GM18511 (cell line): ENCODE data around the gene GJC1.
"Not testable (repeated sequence)": the region's sequence is repeated elsewhere in the genome, so short reads cannot be mapped to it uniquely, and the experiment has no call there.

Source experiments
- ATAC-seq: cut with Tn5 transposase; IDR thresholded peaks from one replicate; pipeline ENCODE4 v1.9.1; 2021; ENCODE audit warnings: mild to moderate bottlenecking, moderate library complexity; ENCODE audit not compliant: unreplicated experiment

GJC1 gene

DNA sequence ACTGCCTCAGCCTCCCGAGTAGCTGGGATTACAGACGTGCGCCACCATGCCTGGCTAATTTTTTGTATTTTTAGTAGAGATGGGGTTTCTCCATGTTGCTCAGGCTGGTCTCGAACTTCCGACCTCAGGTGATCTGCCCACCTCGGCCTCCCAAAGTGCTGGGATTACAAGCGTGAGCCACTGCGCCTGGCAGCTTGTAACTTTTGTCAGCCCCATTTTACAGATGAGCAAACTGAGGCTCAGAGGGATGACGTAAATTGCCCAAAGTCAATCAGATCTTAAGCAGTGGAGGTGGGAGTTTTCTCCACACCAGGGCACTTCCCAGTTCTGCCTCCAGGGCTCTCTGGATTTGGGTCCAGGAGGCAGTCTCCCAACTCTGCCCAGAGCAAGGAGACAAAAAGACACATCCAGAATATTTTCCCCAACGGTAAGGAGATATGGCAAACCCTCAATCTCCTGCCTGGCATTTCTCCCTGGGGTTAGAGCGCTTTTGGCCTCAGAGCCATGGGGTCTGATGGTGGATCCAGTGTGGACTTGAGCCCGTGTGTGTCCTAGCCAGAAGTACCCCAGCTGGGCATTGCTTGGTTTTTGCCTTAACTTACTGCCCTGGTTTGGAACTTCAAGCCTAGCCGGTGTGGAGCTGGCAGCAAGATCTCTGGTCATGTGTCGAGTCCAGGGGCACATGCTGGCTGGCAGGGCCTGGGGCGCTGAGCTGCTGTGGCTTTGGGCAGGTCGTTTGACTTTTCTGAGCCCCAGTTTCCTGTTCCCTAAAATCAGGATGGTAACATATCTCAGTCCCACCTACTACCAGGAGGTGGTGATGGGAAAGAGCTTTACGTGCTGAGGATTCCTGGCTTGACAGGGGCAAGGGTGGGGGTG is 67.9 kb downstream of the GJC1 start:
- ATAC-seq: no peak

DNA sequence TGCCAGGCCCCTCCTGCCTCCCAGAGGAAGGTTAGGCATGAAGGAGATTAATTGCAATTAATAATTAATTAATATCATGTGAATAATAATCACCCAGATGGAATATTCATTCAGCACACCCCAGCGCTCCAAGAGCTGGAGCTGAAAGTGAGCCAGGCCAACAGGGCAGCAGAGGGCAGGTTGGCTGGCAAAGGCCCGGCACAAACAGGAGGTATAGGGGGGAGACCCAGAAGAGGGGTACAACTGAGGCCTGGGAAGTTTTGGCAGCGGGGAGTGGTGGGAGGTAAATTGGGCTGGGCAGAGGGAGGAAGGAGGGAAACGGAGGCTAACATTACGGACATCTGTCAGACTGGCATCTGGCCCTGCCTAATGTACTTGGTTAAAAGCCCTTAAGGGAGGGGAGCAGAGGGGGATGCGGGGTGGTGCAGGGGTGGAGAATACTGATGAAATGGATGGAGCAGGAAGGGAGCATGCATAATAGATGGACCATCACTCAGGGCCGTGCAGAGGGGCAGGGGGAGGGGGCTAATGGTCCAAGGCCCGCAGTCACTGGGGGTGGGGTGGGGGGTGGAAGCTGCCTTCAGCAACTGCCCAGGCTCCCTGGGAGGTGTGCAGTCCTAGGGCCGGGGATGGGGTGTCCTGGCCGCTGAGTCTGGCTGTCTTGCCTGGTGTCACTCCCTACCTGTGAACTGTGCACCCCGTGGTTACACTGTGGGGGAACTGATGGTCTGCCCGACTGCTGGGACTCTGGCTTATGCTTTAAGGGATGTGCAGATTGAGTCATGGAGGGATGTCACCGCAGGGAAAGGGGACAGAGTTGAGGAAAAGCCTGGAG is 69.4 kb downstream of the GJC1 start:
- ATAC-seq: no peak

GRCh38 chr17:44759916-44760243 is 70.2 kb downstream of the GJC1 start:
- ATAC-seq: no peak

GRCh38 chr17:44759086-44759915 is 70.8 kb downstream of the GJC1 start:
- no peak for ATAC-seq

DNA sequence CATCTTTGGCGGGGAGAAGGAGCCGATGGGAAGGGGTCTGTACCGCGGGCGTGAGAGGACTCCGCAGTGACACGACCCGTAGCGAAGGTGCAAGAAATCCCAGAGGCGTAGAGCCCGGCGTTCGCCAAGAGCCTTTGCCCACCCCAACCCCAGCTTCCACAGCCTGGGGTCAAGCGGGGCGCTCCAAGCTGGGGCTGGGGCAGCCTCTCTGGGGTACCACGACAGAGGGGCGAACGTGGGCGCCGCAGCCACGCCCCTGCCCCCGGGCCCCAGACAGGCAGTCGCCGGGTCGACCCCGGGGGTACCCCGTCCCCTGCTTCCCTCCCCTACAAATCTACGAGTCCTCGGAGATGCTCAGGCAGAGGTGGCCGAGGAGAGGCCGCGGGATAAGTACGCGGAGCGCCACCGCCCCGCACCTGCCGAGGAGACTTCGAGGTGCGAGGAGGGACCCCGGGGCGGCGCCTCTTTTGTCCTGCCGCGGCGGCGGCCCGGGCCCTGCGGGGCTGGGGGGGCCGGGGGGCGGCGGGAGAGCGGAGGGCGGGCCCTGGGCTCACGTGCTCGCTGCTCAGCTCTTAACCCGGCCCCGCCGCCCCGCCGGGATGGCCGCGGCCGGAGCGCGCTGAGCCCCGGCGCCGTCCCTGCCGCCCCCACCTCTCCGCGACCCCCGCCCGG is 71.5 kb downstream of the GJC1 start, which contains the start of gene ADAM11:
Gene ADAM11 (plus strand): TSS at position 575 of the 672 bp plus-strand sequence. CDS start 212 bp downstream, outside the sequence.
- ATAC-seq: no peak

DNA sequence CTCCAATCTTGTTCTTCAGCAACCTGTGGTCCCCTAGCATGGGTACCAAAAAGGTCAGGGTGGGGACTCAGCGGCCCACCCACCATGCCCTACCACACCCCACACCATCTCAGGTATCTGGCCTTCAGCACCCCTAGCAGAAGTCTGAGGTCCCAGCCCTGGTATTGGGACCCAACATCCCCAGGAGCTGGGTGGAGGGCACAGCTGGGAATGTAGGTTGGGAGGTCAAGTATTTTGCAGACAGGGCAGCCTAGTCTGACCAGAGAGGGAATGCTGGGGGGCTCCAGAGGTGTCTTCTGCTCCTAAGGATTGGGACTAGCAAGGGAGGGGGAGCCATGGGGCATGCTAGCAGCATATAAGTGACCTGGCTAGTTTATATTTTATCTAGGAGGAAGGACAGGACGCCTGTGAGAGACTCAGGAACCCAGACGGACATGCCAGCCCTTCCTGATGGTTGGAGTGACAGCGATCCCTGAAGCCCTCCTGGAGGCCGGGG is 72.1 kb downstream of the GJC1 start:
- ATAC-seq: no peak

DNA sequence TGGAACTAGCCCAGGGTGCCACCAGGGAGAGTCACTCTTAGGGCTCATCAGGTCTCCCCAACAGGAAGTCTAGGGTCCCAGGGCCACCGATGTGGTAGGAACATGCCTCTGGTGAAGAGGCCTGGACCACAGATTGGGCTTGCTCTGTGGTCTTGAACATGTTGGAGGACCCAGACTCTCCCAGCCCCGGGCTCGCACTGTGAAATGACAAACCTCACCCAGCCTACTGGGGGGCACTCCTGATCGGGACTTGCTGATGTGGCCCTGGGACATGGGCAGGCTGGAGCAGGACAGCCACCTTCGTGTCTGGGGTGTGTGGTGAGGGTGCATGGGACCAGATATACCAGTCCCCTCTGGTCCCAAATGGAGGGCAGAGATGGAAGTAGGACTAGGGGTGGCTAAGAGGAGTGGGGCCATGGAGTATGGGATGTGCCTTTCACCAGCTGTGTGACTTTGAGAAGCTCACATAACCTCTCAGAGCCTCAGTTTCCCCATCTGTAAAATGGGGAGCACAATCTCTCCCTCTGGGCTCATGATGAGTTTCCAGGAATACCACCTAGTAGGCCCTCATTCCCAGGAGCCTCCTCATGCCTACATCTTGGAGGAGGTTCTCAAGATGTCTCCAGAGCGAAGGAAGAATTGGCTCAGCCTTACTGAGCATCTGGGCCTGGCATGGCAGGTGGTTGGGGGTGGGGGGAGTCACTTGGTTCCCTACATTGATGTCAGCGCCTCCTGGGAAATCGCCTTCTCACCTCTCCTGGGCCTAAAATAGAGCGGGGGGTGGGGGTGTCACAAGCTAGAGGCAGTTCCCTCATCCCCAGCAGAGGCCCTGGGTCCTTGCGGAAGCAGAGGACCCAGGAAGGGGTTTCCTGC is 72.8 kb downstream of the GJC1 start:
- no peak for ATAC-seq

GRCh38 chr17:44755180-44755579 is 74.9 kb downstream of the GJC1 start:
- ATAC-seq: not testable (repeated sequence)

- no peak for ATAC-seq
These were observed 75.8 kb downstream of the GJC1 start for GRCh38 chr17:44754276-44754675.

- ATAC-seq: no peak
These were observed 76.9 kb downstream of the GJC1 start for GRCh38 chr17:44752953-44753861.

DNA sequence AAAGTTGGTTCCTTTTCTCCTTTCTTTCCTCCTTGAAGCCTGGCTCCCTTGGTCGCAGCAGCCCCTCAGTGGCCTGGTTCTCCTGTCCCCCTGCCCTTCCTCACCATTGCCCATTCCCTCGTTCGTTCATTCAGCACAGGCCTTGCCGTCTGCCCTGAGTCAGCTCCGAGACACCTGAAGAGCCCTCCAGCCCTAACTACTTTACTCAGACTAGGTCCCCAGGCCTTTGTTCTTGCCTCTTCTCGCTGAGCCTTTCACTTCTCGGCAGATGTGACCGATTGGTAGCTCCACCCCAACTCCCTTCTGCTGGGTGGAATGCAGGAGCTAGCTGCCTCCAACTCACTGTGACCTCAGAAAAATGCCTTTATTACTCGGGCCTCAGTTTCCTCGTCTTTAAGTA is 78.3 kb downstream of the GJC1 start:
- ATAC-seq: no peak

GRCh38 chr17:44751331-44751730 is 78.8 kb downstream of the GJC1 start:
- ATAC-seq: no peak

- ATAC-seq: no peak
These were observed 80.1 kb downstream of the GJC1 start for GRCh38 chr17:44749980-44750318.

DNA sequence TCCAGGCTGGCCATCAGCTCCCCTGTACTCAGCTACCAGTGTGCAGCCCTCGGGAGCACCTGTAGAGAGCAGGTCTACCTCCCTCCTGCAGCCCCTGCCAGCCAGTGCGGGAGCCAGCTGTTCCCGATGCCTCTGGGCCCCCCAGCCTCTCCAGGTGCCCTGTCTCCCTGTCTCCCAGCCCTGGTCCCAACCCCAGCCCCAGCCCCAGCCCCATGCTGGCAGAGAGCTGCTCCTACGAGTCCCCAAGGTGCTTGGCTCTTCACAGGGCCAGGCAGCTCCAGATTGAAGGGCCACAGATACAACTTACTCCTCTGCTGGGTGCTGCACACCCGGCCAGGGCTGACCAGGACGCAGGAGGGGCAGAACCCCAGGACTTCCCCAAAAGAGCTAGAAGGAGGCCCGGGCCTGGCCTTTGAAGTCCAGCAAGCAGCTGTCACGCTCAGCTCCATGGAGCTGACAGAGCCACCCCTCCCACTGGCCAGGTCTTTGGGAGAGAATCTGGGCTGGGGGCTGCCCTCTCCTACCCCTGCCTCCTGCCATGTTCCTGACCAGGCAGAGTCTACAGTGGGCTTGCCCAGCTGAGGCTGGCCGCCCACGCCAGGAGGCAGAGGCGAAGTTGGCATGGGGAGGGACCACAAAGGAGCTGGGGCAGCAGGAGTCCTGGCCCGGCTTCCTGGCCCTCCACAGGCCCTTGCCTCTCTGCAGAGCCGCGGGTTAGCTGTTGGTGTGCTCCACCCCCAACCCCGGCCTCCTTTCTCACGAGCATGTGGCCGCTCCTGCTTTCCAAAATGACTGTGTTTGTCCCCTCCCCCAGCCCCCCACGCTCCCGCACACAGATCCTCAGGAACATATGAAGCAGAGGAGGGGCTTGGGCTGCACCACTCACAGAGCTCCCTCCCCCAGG is 80.8 kb downstream of the GJC1 start:
- no peak for ATAC-seq
